HG03196 (cell line): ENCODE measurements around the gene DOLK.
"Not testable (repeated sequence)": the region's sequence is repeated elsewhere in the genome, so short reads cannot be mapped to it uniquely, and the experiment has no call there.

Experiments used
- ATAC-seq: cut with Tn5 transposase; IDR thresholded peaks from one replicate; pipeline ENCODE4 v1.9.1; 2021; ENCODE audit not compliant: unreplicated experiment

DOLK gene

DNA sequence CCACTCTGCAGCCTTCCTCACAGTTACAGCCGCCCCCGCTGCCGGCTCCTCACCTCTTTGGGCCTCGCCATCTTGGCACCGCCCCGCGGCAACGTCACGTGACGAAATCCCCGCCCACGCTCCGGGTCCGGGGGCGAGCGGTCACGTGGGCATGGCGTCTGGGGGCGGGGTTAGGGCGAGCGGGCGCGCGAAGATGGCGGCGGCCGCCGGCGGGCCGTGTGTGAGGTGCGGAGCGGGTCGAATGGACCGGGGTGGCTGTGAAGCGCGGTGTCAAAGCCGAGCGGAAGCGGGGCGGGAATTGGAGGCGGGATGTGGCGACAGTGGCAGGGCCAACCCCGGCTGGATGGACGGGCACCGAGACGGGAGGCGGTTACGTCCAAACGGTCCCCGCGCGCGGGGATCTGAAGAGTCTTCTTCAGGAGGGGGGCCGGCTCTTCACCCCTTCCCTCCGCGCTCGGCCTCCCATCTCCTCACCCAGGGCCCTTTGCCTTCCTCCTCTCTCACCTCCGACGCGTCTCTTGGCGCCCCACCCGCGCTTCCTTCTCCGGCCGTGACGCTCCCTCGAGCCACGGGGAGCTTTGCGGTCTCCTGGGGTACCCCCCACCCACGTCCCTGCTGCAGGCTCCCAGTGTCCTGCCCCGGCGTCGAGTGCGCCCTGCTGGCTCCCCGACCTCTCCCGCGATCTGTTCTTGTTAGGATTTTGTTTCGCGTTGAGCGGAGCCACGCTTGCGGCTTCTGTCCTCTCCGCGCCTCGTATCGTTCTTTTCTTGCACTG, at the start of gene DOLK, which contains the start of gene NUP188:
TSS of gene DOLK (minus strand) at position 77 of the 775 bp plus-strand sequence. CDS start 300 bp downstream, outside the sequence.
TSS of gene NUP188 (plus strand) at position 173 of the 775 bp plus-strand sequence. CDS start at position 194, 21 bp downstream.
- peak; percentile 78 for ATAC-seq

DNA sequence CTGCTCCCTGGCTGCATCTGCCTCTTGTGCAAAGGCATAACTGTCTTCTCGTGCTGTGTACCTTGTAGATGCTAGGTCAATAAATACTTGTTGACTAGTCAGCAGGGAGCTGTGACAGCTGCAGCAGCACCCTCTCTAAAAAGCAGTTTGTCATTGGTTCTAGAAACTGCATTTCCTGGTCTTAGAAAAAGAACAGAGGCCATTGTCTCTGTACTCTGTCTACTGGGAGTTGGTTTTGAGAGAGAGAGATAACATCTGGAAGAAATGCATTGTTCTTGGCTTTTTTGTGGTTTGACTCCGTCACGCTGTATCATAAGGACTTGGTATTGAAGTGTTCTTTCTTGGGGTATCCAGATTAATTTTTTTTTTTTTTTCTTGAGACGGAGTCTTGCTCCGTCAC, 48.4 kb upstream of the DOLK start:
- no peak for ATAC-seq

DNA sequence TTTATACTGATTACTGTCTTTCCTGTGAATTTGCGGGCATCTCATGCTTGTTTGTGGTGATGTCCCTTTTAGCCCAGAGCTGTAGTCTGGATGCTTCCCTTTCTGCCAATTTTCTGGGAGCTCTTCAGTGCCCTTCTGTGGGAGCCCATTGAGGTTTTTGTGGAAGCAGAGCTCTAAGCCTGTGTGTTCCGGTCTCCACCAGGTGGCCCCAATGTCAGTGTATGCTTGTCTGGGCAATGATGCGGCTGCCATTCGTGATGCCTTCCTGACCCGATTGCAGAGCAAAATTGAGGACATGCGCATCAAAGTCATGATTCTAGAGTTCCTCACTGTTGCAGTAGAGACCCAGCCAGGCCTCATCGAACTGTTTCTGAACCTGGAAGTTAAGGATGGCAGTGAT, 45.6 kb upstream of the DOLK start:
- no peak for ATAC-seq

DNA sequence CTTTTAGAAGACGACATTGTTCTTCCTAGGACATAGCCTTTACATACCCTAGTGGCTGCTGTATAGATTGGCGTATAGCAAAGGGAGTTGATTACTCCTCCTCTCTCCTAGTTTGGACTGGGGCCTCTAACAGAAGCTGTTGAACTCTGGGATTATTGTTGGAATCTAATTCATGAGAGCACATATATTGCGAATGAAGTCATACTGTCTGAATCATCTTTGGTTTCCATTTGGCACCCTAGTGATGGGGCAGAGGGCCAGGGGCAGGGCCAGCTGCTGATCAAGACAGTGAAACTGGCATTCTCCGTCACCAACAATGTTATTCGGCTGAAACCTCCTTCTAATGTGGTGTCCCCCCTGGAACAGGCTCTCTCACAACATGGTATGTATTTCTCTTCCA, 40.4 kb upstream of the DOLK start:
- no peak for ATAC-seq

DNA sequence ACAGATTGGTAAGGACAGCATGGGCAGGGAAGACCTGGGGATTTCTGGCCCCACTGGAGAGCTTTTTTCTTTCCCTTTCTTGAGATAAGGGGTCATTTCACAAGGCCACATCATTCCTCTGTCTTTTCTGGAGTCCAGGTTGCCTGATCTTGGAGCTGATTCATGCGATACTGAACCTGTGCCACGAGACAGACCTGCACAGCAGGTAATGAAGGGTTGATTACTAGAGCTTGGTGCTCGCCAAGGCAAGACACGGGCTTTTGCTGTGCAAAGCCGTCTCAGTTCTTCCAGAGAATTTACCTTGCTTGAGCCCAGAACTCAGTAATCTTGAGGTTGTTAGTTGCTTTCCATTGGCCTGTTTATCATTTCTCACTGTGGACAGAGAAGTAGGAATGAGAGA, 39.3 kb upstream of the DOLK start:
- ATAC-seq = no peak

DNA sequence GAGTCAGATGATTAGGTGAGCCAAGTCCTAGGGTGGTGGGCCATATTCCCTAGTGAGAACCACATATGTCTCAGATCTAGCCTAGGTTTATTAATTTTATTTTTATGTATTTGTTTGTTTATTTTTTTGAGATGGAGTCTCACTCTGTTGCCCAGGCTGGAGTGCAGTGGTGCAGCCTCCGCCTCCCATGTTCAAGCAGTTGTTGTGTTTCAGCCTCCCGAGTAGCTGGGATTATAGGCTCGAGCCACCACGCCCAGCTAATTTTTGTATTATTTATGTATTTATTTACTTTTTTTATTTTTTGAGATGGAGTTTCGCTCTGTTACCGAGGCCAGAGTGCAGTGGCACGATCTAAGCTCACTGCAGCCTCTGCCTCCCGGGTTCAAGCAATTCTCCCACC, 36.1 kb upstream of the DOLK start:
- ATAC-seq = no peak

DNA sequence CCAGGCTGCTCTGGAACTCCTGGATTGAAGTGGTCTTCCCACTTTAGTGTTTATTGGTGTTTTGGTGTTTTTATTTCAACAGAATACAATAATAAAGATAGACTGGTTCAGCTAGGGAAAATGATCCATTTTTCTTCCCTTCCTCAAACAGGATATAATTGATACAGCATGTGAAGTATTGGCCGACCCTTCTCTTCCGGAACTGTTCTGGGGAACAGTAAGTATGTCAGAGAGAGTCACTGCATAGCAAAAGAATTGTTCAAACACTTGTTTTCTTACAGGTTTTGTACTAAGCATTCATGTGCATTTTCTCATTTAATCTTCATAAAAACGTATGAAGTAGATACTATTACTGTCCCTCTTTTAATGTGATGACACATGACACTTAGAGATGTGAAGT, 31.7 kb upstream of the DOLK start:
- no peak for ATAC-seq

DNA sequence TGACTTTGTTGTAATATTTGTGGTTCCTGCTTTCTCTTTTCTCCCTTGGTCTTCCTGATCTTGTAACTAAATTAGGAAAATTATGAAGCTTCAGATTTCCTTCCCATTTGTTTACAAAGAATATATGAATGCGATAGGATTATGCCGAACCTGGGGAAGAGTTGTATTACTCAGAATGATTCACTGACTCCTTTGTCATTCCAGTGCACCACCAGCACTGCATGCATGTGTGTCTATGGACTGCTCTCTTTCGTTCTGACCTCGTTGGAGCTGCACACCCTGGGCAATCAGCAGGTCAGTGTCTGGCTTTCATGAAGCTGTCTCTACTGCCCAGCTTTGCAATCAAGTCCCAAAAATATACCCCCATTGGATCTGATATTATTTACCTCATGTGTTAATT, 25.6 kb upstream of the DOLK start:
- ATAC-seq = no peak

DNA sequence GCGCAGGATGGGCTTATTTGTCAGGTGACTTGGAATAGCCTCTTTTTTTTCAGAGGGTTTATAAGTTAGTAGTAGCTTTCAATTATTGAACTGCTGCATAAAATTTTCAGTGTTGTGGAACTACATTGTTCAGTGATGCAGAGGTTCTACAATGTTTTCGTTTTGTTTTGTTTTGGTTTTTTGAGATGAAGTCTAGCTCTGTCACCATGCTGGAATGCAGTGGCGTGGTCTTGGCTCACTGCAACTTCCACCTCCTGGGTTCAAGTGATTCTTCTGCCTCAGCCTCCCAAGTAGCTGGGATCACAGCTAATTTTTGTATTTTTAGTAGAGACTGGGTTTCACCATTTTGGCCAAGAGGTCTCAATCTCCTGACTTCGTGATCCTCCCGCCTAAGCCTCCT, 22.1 kb upstream of the DOLK start:
- no peak for ATAC-seq

DNA sequence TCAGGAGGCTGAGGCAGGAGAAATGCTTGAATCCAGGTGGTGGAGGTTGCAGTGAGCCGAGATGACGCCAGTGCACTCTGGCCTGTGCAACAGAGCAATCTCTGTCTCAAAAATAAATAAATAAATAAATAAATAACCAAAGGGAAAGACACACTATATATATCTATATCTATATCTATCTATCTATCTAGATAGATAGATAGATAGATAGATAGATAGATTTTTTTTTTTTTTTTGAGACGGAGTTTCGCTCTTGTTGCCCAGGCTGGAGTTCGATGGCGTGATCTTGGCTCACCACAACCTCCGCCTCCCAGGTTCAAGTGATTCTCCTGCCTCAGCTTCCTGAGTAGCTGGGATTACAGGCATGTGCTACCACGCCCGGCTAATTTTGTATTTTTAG, 14.0 kb upstream of the DOLK start:
- not testable (repeated sequence) for ATAC-seq

DNA sequence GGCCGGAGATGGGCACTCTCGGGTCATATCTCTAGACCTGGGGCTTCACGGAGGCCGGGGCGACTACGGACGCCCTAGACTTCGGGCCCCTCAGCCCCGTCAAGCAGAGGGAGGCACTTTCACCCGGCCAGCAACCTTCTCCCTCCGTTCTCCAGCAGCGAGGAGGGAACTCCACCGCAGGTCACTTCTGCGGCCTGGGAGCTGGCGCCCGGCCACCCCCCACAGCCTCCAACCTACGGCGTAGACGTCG, 201 bp downstream of the DOLK start:
- peak; percentile 21 for ATAC-seq

DNA sequence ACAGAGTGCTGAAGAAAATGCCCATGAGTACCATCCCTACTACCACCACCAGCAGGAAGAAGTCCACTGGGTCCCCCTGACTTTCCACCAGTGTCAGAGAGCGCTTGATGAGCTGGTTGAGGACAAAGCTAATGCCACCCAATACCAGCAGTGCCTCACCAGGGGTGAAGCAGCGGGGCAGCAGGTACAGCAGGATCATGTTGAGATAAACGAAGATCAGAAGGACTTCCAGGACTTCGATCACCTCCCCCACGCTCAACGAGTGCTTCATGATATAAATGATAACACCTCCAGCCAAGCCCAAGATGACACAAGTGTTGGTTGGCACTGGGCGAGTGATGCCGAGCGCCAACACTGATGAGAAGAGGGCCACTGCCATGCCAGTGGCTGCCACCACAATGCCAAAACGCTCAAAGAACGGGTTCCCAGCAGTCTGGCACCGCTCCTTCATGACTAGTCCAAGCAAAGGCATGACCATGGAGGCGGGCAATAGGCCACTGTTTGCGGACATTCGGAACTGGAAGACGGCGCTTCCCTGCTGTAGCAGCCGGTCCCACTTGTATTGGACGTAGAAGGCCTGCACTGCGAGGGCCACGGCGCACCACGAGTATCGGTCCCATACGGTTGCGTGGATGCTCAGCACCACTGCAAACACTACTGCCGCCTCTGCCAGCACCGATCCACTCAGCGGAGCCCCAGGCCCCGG, 679 bp downstream of the DOLK start:
- ATAC-seq = no peak

DNA sequence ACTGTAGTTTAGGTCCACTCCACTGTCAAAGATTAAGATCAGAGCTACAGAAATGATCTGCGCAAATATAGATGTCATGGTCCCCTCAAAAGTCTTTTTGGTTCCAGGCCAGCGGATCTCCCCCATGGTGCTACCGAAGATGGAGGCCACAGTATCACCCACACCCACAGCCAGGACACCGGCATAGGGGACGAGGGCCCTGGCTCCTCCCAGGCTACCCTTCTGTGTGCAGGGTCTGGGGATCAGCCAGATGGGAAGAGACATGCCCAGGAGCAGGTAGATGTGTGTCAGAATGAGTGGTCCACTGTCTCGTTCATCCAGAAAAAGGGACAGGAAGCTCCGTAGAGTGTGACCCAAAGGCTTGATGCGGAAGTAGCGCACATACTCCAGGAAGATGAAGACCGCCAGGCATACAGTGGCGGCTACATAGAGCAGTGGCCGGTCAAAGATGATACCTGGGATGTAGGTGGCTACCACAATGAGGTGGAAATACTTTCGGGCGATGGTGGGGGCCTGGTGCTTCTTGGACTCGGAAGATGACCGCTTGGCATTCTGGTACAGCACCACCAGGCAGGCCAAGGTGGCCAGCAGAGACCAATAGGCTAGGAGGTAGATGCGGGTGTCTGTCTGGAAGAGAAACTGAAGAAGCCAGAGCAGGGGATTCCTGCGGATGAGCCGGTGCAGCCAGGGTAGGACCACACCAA, 1.5 kb downstream of the DOLK start:
- no peak for ATAC-seq

DNA sequence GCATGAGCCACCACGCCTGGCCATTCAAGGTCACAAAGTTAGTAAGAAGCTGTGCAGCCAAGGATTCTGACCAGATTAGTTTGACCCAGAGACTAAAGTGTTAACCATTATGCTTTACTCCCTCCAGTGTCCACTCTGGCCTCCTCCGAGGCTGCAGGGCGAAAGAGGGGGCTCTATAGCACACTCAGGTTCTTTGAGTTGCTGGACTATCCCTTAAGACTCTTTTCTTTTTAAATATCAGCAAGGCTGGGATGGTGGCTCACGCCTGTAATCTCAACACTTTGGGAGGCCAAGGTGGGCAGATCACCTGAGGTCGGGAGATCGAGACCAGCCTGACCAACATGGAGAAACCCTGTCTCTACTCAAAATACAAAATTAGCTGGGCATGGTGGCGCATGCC, 2.4 kb downstream of the DOLK start:
- ATAC-seq = not testable (repeated sequence)

DNA sequence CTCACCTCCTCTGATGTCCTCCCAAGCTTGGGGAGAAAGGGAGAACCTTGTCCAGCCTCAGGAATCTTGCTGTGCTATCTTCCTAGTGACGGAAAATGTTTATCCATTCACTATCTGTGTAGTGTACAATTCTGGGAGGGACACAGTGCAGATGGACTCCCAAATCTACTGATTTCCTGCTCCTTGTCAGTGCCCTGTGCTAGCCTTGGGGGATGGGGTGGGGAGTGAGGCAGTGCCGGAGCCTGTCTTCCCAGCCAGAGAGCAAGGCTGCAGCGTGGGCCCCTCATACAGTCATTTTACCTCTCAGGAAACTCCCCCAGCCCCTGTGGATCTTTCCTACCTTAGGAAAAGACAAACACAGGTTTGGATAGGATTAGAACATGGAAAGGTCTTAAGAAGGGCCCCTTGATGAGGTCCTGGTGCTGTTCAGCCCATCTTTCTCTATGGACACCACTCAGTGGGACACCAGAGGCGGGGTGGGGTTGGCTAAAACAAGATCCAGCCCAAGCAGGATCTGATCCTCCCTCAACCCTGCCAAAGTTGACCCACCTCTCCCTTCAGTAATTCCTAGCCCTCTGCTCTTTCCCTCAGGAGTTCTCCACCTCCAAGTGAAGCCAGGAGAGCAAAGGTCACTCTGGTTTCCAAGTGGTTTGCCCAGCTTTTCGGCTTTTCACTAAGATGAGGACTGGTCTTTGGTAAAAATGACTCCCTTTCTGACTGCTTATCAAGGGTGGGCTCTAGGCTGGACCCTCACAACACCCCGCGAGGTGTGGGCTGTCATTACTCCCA, 3.4 kb downstream of the DOLK start:
- ATAC-seq = no peak

DNA sequence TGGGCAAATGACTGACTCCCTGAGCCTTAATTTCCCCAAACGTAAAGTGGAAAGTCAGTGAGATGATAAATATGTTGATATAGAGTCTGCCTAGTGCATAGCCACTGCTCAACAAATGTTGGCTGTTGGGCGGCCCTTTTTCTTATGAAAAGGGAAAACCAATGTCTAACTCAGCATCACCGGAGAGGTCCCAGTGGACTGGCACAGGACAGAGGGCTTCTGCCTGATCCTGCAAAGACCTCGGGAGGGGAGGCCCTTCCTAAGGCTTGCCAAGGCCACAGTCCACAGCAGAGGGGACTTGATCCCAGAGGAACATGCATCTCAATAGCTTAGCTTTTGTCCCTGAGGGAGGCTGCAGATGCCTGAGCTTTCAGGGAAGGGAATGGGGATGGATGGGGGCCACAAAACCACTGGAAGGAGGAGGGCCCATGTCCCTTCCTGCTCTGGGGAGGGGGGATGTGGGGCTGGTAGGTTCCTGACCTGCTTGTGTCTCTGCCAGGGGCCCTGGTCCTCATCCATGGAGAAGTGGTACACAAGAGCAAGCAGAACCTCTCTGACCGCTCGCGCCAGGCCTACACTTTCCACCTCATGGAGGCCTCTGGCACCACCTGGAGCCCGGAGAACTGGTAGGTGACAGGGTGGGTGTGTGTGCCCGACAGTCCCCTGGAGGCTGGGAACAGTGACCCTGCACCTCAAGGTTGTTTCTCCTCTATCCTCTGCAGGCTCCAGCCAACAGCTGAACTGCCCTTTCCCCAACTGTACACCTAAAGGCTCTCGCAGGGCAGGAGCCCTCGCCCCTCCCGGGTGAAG, 6.3 kb downstream of the DOLK start:
- no peak for ATAC-seq

DNA sequence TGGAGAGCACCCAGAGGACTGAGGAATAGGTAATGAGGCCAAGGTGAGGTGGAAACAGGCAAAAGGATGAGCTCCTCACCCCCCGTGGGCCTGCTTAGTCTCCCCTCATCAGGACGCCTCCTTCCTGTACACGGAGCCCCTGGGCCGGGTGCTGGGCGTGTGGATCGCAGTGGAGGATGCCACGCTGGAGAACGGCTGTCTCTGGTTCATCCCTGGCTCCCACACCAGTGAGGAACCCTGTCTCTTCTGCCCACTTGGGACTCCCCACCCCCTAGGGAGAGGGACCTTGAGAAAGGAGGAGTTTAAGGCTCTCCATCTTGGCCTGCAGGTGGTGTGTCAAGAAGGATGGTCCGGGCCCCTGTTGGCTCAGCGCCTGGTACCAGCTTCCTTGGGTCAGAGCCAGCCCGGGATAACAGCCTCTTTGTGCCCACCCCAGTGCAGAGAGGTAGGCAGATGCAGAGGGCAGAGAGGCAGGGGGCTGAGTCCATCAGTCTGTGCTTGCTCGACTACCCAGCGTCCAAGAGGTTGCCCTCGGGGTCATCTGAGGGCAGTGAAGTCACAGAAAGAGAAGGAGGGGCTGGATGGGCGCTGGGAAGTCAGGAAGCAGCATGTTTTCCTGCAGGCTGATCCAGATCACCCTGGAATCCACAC, 7.0 kb downstream of the DOLK start:
- ATAC-seq = no peak

DNA sequence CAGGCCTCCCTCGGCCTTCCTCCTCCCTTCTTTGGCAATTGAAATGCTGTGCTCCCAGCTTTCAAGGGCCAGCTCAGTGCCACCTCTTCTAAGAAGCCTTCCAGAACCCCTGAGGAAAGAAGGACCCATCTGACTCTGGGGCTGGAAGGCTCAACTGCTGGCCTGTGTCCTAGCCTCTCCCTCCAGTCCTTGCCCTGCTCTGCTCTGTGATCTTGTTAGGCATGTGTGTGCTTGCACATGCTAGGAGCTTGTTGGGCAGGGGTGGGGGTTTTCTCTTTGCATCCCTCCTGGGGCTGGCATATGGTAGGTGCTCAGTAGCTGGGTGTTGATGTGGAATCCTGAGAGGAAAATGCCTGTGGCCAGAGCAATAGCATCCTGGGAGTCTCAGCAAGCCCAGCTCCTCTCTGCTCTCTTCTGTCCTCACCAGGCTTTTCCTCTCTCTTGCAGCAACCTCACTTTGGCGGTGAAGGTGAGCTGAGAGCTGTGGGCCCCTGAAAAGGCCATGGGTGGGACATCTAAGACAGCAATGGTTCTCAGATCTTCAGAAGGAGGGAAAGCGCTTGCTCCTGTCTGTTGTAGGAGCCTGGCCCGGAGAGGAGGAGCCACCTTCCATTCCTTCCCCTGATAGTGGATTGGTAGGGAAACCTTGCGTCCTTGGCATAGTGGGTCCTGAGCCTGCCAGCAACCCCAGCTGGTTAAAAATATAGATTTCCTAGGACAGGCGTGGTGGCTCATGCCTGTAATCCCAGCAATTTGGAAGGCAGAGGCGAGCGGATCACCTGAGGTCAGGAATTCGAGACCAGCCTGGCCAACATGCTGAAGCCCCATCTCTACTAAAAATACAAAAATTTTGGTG, 9.9 kb downstream of the DOLK start:
- no peak for ATAC-seq
